Endodermal cell (in vitro differentiated cells): ENCODE measurements around the gene BAHCC1. TPM values are rescaled to one million over a fixed set of nuclear protein-coding genes. Genes with fewer than 3 reads are reported as not detected.

Source experiments
- DNase-seq: peaks from one replicate; pipeline ENCODE4 v3.0.0-alpha.2; 2017
- H3K27ac ChIP-seq: 2 replicates; pipeline ENCODE4 v1.5.1; 2013; ENCODE audit warnings: mild to moderate bottlenecking, low read depth, low read length, moderate library complexity
- H3K27me3 ChIP-seq: 2 replicates; pipeline ENCODE4 v1.6.1; 2013; ENCODE audit warnings: mild to moderate bottlenecking, low read length, moderate library complexity; ENCODE audit not compliant: insufficient read depth, control insufficient read depth, poor library complexity, severe bottlenecking
- H3K36me3 ChIP-seq: 2 replicates; pipeline ENCODE4 v1.7.0; 2013; ENCODE audit warnings: mild to moderate bottlenecking, low read length, moderate library complexity; ENCODE audit not compliant: control insufficient read depth, insufficient read depth
- H3K4me1 ChIP-seq: one replicate; pipeline ENCODE4 v1.7.0; 2013; ENCODE audit warnings: low read length; ENCODE audit not compliant: control insufficient read depth, insufficient read depth
- H3K4me3 ChIP-seq: 2 replicates; pipeline ENCODE4 v1.5.1; 2013; ENCODE audit warnings: mild to moderate bottlenecking, low read length, moderate library complexity
- H3K9ac ChIP-seq: 2 replicates; pipeline ENCODE4 v1.6.1; 2013; ENCODE audit warnings: mild to moderate bottlenecking, low read length, moderate library complexity; ENCODE audit not compliant: poor library complexity, severe bottlenecking; ENCODE audit errors: extremely low read depth
- H3K9me3 ChIP-seq: 2 replicates; pipeline ENCODE4 v1.6.1; 2013; ENCODE audit warnings: mild to moderate bottlenecking, low read length, moderate library complexity; ENCODE audit not compliant: control insufficient read depth
- H3K27ac Mint-ChIP-seq: 2 replicates; pipeline ENCODE4 v1.8.0; 2020; ENCODE audit warnings: mixed read lengths
- H3K27me3 Mint-ChIP-seq: 2 replicates; pipeline ENCODE4 v1.8.0; 2021; ENCODE audit warnings: mild to moderate bottlenecking, mixed read lengths; ENCODE audit not compliant: insufficient read depth
- H3K36me3 Mint-ChIP-seq: 2 replicates; pipeline ENCODE4 v1.8.0; 2020; ENCODE audit warnings: low read depth, mixed read lengths
- H3K4me1 Mint-ChIP-seq: 2 replicates; pipeline ENCODE4 v1.8.0; 2020; ENCODE audit warnings: mixed read lengths
- H3K4me3 Mint-ChIP-seq: 2 replicates; pipeline ENCODE4 v1.8.0; 2020; ENCODE audit warnings: mild to moderate bottlenecking, moderate library complexity, mixed read lengths
- H3K9me3 Mint-ChIP-seq: 2 replicates; pipeline ENCODE4 v1.8.0; 2020; ENCODE audit warnings: mild to moderate bottlenecking, mixed read lengths
- WGBS, 2 experiments: methylation state at CpG; one replicate each; pipeline versions ENCODE4 v1.1.5 to v1.1.7; 2013; ENCODE audit warnings: missing lambda C conversion rate in 2 of 2, mixed read lengths in 1 of 2; ENCODE audit not compliant: insufficient coverage in 1 of 2, insufficient read length in 1 of 2; 5-methylcytosine and 5-hydroxymethylcytosine counted together
- total RNA-seq, 2 donors: library from RNA; stranded (reverse); fragmentation: NEBNext Ultra II Directional in 1 of 2; extraction: Animal tissue kit (Norgen Biotek cat#: 25700) in 1 of 2; gene quantifications; 2 replicates in 1 of 2; 3 replicates in 1 of 2; pipeline ENCODE4 v1.2.1, GENCODE V29; 2021
- TF ChIP-seq, protein P1 (sequence below): fragments of 200-600 bp; sonication (generic); conservative IDR thresholded peaks from 2 replicates; pipeline ENCODE4 v1.5.0; 2021; ENCODE audit warnings: antibody characterized with exemption, mild to moderate bottlenecking

BAHCC1 gene
- total RNA-seq, 2 donors from 2014 or later = 63.9 to 78.1 TPM

DNA sequence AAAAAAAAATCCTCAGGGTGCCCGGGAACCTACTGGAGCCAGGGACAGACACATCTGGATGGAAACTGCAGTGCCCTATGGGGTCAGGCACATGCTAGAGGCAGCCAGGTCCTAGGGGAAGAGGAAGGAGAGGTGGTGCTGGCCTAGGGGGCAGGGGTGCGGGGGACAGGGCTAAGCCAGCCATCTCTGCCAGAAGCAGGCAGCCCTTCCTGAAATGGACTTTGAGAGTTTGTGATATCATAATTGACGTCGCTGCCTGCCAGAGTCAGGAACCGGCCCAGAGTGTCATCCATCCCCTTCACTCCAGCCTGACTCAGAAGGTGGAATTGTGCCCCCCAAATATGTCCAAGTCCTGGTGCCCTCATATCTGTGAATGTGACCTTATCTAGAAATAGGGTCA is 25.0 kb upstream of the BAHCC1 start:
- TF ChIP-seq, protein P1, sequence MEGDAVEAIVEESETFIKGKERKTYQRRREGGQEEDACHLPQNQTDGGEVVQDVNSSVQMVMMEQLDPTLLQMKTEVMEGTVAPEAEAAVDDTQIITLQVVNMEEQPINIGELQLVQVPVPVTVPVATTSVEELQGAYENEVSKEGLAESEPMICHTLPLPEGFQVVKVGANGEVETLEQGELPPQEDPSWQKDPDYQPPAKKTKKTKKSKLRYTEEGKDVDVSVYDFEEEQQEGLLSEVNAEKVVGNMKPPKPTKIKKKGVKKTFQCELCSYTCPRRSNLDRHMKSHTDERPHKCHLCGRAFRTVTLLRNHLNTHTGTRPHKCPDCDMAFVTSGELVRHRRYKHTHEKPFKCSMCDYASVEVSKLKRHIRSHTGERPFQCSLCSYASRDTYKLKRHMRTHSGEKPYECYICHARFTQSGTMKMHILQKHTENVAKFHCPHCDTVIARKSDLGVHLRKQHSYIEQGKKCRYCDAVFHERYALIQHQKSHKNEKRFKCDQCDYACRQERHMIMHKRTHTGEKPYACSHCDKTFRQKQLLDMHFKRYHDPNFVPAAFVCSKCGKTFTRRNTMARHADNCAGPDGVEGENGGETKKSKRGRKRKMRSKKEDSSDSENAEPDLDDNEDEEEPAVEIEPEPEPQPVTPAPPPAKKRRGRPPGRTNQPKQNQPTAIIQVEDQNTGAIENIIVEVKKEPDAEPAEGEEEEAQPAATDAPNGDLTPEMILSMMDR = no peak
- no peak overlapping the region for H3K4me3 ChIP-seq
- 96 to 100% methylated on average over 4 to 5 of the region's 5 CpGs for WGBS, 2 experiments
- Mint-ChIP-seq H3K4me1 (peaks cover 2% of the 10 kb centered on the region), H3K4me3 (no peak overlapping the region), H3K27ac (no peak overlapping the region), H3K9me3 (no peaks in the 10 kb centered on the region), H3K36me3 (no peaks in the 10 kb centered on the region), H3K27me3 (peaks cover 7% of the 10 kb centered on the region)
- no peak overlapping the region for H3K27ac ChIP-seq
- H3K9me3 ChIP-seq = no peaks in the 10 kb centered on the region
- H3K4me1 ChIP-seq = peaks cover 2% of the 10 kb centered on the region
- no peak overlapping the region for H3K9ac ChIP-seq
- peaks cover 7% of the 10 kb centered on the region for H3K27me3 ChIP-seq
- H3K36me3 ChIP-seq = no peaks in the 10 kb centered on the region
- DNase-seq = no peak

DNA sequence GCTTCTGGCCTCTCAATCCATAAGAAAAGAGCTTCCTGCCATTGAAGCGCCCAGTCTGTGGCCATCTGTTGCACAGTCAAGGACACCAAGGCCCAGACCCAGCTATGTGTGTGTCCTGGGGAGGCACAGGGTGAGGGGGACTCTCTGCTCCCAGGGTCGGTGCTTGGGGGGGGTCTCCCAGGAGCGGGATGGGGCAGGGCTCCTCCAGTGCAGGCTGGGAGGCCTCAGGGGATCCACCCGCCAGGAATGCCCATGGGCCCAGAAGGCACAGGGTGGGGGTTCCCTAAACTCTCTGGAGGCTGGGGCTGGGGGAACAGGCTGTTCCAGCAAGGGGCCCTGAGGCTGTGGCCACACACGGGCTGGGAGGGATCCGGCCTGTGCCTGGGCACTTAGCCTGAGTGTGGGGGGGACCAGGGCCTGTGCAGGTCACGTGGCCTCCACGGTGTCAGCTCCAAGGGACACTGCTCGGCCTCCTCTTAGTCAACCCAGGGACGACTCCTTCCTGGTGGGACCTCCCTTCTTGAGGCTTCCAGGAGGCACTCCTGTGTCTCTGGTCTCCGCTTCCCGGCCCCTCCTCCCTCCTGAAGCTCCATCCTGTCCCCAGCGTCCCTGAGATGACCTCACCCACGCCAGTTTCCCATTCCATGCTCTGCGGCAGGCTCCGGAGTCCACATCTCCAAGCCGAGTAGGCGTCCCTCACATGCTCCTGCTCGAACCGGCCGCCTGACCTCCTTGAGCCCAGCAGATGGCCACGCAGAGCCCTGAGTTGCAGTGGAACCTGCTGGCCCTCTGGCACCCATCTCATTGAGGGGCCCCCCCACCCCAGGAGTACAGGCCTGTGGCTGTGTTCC is 23.1 kb upstream of the BAHCC1 start:
- H3K27me3 Mint-ChIP-seq = peaks cover 6% of the 10 kb centered on the region
- Histone ChIP-seq H3K36me3 (no peaks in the 10 kb centered on the region), H3K4me1 (no peaks in the 10 kb centered on the region), H3K4me3 (no peak overlapping the region), H3K27me3 (no peaks in the 10 kb centered on the region), H3K27ac (no peak overlapping the region), H3K9me3 (no peaks in the 10 kb centered on the region), H3K9ac (no peak overlapping the region)
- no peaks in the 10 kb centered on the region for H3K36me3 Mint-ChIP-seq
- no peaks in the 10 kb centered on the region for H3K9me3 Mint-ChIP-seq
- no peak overlapping the region for H3K27ac Mint-ChIP-seq
- H3K4me1 Mint-ChIP-seq = no peaks in the 10 kb centered on the region
- 79 to 83% methylated on average over 16 to 22 of the region's 22 CpGs for WGBS, 2 experiments
- DNase-seq = peak; percentile 88
- H3K4me3 Mint-ChIP-seq = no peak overlapping the region
- TF ChIP-seq, protein P1 = peak; percentile 70

DNA sequence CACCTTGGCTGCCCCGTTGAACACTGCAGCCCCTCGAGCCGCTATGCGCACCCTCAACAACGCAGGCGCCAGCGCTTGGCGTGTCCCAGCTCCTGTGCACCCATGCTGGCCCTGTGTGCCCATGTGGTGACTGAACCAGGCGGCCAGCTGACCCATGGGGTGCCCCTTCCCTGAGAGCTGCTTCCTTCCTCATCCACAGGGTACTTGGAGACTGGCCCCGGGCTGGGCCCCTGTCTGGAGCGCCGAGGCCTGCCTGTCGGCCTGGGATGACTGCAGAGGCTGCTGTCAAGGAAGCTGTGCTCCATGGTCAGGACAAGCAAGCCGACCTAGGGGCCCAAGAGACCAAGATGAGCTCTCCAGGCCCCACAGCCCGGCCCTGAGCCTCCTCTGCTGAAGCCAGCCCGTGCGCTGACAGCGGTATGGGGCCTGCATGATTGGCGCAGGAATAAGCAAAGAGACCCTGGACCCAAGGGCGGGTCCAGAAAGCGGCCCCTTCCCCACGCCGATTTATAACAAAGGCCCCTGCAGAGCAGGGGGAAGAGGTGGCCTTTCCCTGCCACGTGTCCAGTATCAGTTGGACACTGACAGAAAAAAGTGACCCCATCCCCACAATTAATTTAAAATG is 21.6 kb upstream of the BAHCC1 start:
- no peaks in the 10 kb centered on the region for H3K9me3 Mint-ChIP-seq
- TF ChIP-seq, protein P1 = no peak
- 87 to 93% methylated on average over 21 to 24 of the region's 24 CpGs for WGBS, 2 experiments

More for the DNA sequence above, 21.6 kb upstream of the BAHCC1 start:
- no peaks in the 10 kb centered on the region for H3K4me1 ChIP-seq
- no peaks in the 10 kb centered on the region for H3K36me3 ChIP-seq
- no peak overlapping the region for H3K4me3 ChIP-seq
- H3K4me1 Mint-ChIP-seq = no peaks in the 10 kb centered on the region
- DNase-seq = peak; percentile 47
- H3K9me3 ChIP-seq = no peaks in the 10 kb centered on the region
- no peak overlapping the region for H3K4me3 Mint-ChIP-seq
- no peak overlapping the region for H3K9ac ChIP-seq
- no peaks in the 10 kb centered on the region for H3K36me3 Mint-ChIP-seq
- H3K27me3 Mint-ChIP-seq = peaks cover 6% of the 10 kb centered on the region
- no peak overlapping the region for H3K27ac Mint-ChIP-seq
- H3K27ac ChIP-seq = no peak overlapping the region
- no peaks in the 10 kb centered on the region for H3K27me3 ChIP-seq
